Measurements from ENCODE around the gene NDUFB6. TPM values are rescaled to one million over a fixed set of nuclear protein-coding genes. Genes with fewer than 3 reads are reported as not detected.

The NDUFB6 gene
- total and polyA plus RNA-seq, 2 of the 4 experiments (the other 2 are of a cell fraction) = 24.2 to 51.0 TPM

DNA sequence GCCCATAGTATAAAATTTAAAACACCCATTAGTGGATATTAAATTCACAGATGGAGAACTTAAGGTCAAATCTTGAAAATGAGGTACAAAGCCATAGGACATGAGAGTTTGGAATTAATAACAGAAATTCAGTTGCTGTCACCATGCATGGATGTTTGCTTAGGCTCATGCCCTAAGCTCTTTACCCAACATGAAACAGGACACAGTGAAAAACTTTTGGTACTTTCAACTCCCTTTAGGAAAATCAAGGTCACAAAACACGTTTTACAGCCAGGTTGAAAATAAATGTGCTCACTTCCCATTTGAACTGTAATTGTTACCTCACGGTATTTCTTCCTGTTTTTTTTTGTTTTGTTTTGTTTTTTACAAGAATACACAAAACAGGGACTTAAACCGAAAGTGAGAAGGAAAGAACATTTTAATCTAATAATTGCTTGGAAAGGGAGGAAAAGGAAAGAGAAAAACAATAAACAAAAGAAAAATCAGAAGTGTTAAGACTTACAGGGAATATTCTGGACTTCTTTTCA is 14.5 kb downstream of the NDUFB6 start:
- intact Hi-C loops (cut with micrococcal nuclease) = no loop called here
- POLR2A ChIA-PET (ENCODE audit: unreplicated experiment) = interaction anchor here (0.6 kb wide), 1 partner anchor 93 kb away, joined by 3 read pairs; no protein-coding TSS in a partner anchor

More for the DNA sequence above, 14.5 kb downstream of the NDUFB6 start:
- Histone ChIP-seq H3K27ac (ENCODE audit: insufficient read depth, low read length) (no peak overlapping the region), H2AK5ac (ENCODE audit: low read depth, low read length) (no peak overlapping the region), H3K27me3 (ENCODE audit: control insufficient read depth, insufficient read depth, low read length) (no peaks in the 10 kb centered on the region), H3K56ac (ENCODE audit: extremely low read depth, insufficient read depth, low read length) (no peak overlapping the region), H3K9ac (ENCODE audit: low read depth, low read length) (no peak overlapping the region), H4K8ac (ENCODE audit: low read depth in 2 of 2, low read length in 2 of 2) (no peak overlapping the region), H2AFZ (replicated peaks; ENCODE audit: low read length, poor library complexity) (no peak overlapping the region), H3K18ac (ENCODE audit: low read depth, low read length) (no peak overlapping the region), H3K9me1 (ENCODE audit: insufficient read depth, low read length) (no peaks in the 10 kb centered on the region; the same call in 1 of the 2 replicates), H4K91ac (ENCODE audit: insufficient read depth, low read depth, low read length) (no peak overlapping the region), H2BK120ac (ENCODE audit: low read depth, low read length) (no peak overlapping the region), H3K79me1 (ENCODE audit: low read depth in 1 of 2, low read length in 2 of 2) (peaks cover 28 to 38% of the 10 kb centered on the region in 2 experiments), H3K14ac (replicated peaks; ENCODE audit: low read depth, low read length) (no peak overlapping the region), H2BK20ac (ENCODE audit: low read depth, low read length) (no peak overlapping the region), H2BK15ac (ENCODE audit: low read depth, low read length) (no peak overlapping the region), H4K20me1 (ENCODE audit: insufficient read depth, low read length) (no peaks in the 10 kb centered on the region), H3K4me2 (ENCODE audit: low read depth, low read length) (no peak overlapping the region), H3K36me3 (ENCODE audit: control insufficient read depth, insufficient read depth, low read length) (no peaks in the 10 kb centered on the region), H3K4ac (ENCODE audit: low read depth, low read length) (no peak overlapping the region), H3K9me3 (ENCODE audit: control insufficient read depth, insufficient read depth, low read length) (no peaks in the 10 kb centered on the region), H3K4me1 (ENCODE audit: control insufficient read depth, insufficient read depth, low read length) (no peaks in the 10 kb centered on the region; the same call in 1 of the 2 replicates), H2BK5ac (ENCODE audit: low read depth, low read length, poor library complexity, severe bottlenecking) (no peak overlapping the region), H4K5ac (ENCODE audit: low read depth, low read length) (no peak overlapping the region), H2AK9ac (replicated peaks; ENCODE audit: low read depth, low read length, poor library complexity) (no peak overlapping the region), H3K23ac (ENCODE audit: low read depth, low read length) (no peak overlapping the region), H3K4me3 (ENCODE audit: insufficient read depth, low read depth, low read length) (no peak overlapping the region)
- DNase-seq (no peak), ATAC-seq (ENCODE audit: low read depth) (no peak)
- BruUV-seq (replicated peaks) = no TSS peak
- WGBS, 2 experiments (ENCODE audit: extremely low coverage in 2 of 2, insufficient read length in 1 of 2) = no CpG with 5 or more reads among the region's 3 CpGs
- dilution Hi-C loops (cut with HindIII; ENCODE audit: low sequenced_read_pairs, unreplicated experiment) (loop anchor here (25.0 kb wide), 1 partner anchor 121 kb away; no protein-coding TSS in a partner anchor), in situ Hi-C loops (cut with MboI; ENCODE audit: low sequenced_read_pairs) (no loop called here)
- CTCF ChIA-PET = no interaction called here
- TF ChIP-seq NFE2L2 (IDR thresholded peaks at IDR 0.05; ENCODE audit: low read depth, low read length) (no peak), MAFK (IDR thresholded peaks at IDR 0.05; ENCODE audit: low read depth, low read length) (no peak), FOS (IDR thresholded peaks at IDR 0.05; ENCODE audit: low read depth, low read length) (no peak), CEBPB (IDR thresholded peaks at IDR 0.05; ENCODE audit: low read depth, low read length) (no peak)

All from IMR-90 (cell line).